Mucosa of stomach (tissue), 1 donor: ENCODE data around the gene TRPM4.
A peak's percentile ranks its signal among the peaks of the same experiment; 100 is the strongest.
"Not testable (repeated sequence)": the region's sequence is repeated elsewhere in the genome, so short reads cannot be mapped to it uniquely, and the experiment has no call there.

Experiments
- H3K27me3 ChIP-seq: one replicate; pipeline ENCODE4 v1.7.0; 2013; ENCODE audit warnings: mild to moderate bottlenecking, low read length; ENCODE audit not compliant: control insufficient read depth, insufficient read depth
- H3K36me3 ChIP-seq: one replicate; pipeline ENCODE4 v1.7.0; 2013; ENCODE audit warnings: low read length; ENCODE audit not compliant: control insufficient read depth, insufficient read depth
- H3K4me1 ChIP-seq: one replicate; pipeline ENCODE4 v1.7.0; 2013; ENCODE audit warnings: mild to moderate bottlenecking, low read length; ENCODE audit not compliant: control insufficient read depth, insufficient read depth
- H3K4me3 ChIP-seq: one replicate; pipeline ENCODE4 v1.7.0; 2013; ENCODE audit warnings: low read length
- H3K9ac ChIP-seq: one replicate; pipeline ENCODE4 v1.7.0; 2013; ENCODE audit warnings: mild to moderate bottlenecking, low read length, moderate library complexity
- H3K9me3 ChIP-seq: one replicate; pipeline ENCODE4 v1.7.0; 2013; ENCODE audit warnings: mild to moderate bottlenecking, low read length, moderate library complexity; ENCODE audit not compliant: control insufficient read depth
- donor health status: Pancreatic carcinoma.

TRPM4 gene

GRCh38 chr19:49146408-49146770, 11.2 kb upstream of the TRPM4 start:
- not testable (repeated sequence) for H3K9ac ChIP-seq, H3K36me3 ChIP-seq, H3K27me3 ChIP-seq, H3K9me3 ChIP-seq, H3K4me3 ChIP-seq
- peaks cover 31% of the 10 kb centered on the region for H3K4me1 ChIP-seq

GRCh38 chr19:49148044-49148682, 9.4 kb upstream of the TRPM4 start:
- H3K27me3 ChIP-seq: no peaks in the 10 kb centered on the region
- H3K4me3 ChIP-seq: no peak overlapping the region
- peaks cover 27% of the 10 kb centered on the region for H3K4me1 ChIP-seq
- H3K9ac ChIP-seq: no peak overlapping the region
- no peaks in the 10 kb centered on the region for H3K36me3 ChIP-seq
- no peaks in the 10 kb centered on the region for H3K9me3 ChIP-seq

GRCh38 chr19:49148784-49149651, 8.6 kb upstream of the TRPM4 start:
- H3K9ac ChIP-seq: peak overlapping the region; percentile 19
- no peaks in the 10 kb centered on the region for H3K27me3 ChIP-seq
- no peaks in the 10 kb centered on the region for H3K36me3 ChIP-seq
- H3K9me3 ChIP-seq: no peaks in the 10 kb centered on the region
- peaks cover 24% of the 10 kb centered on the region for H3K4me1 ChIP-seq
- H3K4me3 ChIP-seq: peak overlapping the region; percentile 20

GRCh38 chr19:49149652-49150105, 7.9 kb upstream of the TRPM4 start:
- no peaks in the 10 kb centered on the region for H3K9me3 ChIP-seq
- H3K36me3 ChIP-seq: no peaks in the 10 kb centered on the region
- peak overlapping the region; percentile 20 for H3K4me3 ChIP-seq
- H3K27me3 ChIP-seq: no peaks in the 10 kb centered on the region
- H3K4me1 ChIP-seq: peaks cover 24% of the 10 kb centered on the region
- H3K9ac ChIP-seq: peak overlapping the region; percentile 19

- Histone ChIP-seq H3K27me3 (no peaks in the 10 kb centered on the region), H3K9ac (peak overlapping the region; percentile 19), H3K9me3 (no peaks in the 10 kb centered on the region), H3K4me1 (peaks cover 24% of the 10 kb centered on the region), H3K36me3 (no peaks in the 10 kb centered on the region), H3K4me3 (peak overlapping the region; percentile 20)
These were observed 7.3 kb upstream of the TRPM4 start for GRCh38 chr19:49150106-49150943.

- H3K9ac ChIP-seq: peak overlapping the region; percentile 19
- H3K36me3 ChIP-seq: no peaks in the 10 kb centered on the region
- H3K4me1 ChIP-seq: peaks cover 24% of the 10 kb centered on the region
- no peaks in the 10 kb centered on the region for H3K9me3 ChIP-seq
- H3K4me3 ChIP-seq: no peak overlapping the region
- no peaks in the 10 kb centered on the region for H3K27me3 ChIP-seq
These were observed 6.7 kb upstream of the TRPM4 start for GRCh38 chr19:49150944-49151243.

- Histone ChIP-seq H3K4me1 (peaks cover 24% of the 10 kb centered on the region), H3K9ac (no peak overlapping the region), H3K4me3 (no peak overlapping the region), H3K9me3 (no peaks in the 10 kb centered on the region), H3K27me3 (no peaks in the 10 kb centered on the region), H3K36me3 (no peaks in the 10 kb centered on the region)
These were observed 6.1 kb upstream of the TRPM4 start for GRCh38 chr19:49151267-49152118.

GRCh38 chr19:49152119-49152550, 5.5 kb upstream of the TRPM4 start:
- no peaks in the 10 kb centered on the region for H3K9me3 ChIP-seq
- no peaks in the 10 kb centered on the region for H3K36me3 ChIP-seq
- no peak overlapping the region for H3K4me3 ChIP-seq
- H3K4me1 ChIP-seq: peaks cover 31% of the 10 kb centered on the region
- no peak overlapping the region for H3K9ac ChIP-seq
- no peaks in the 10 kb centered on the region for H3K27me3 ChIP-seq

- H3K4me1 ChIP-seq: peaks cover 31% of the 10 kb centered on the region
- no peaks in the 10 kb centered on the region for H3K27me3 ChIP-seq
- no peak overlapping the region for H3K4me3 ChIP-seq
These were observed 4.3 kb upstream of the TRPM4 start for GRCh38 chr19:49153167-49153809.

GRCh38 chr19:49154279-49154678, 3.3 kb upstream of the TRPM4 start:
- Histone ChIP-seq H3K9me3 (no peaks in the 10 kb centered on the region), H3K4me1 (peaks cover 27% of the 10 kb centered on the region), H3K36me3 (no peaks in the 10 kb centered on the region), H3K4me3 (no peak overlapping the region), H3K27me3 (no peaks in the 10 kb centered on the region), H3K9ac (no peak overlapping the region)

More at GRCh38 chr19:49153167-49153809, 4.3 kb upstream of the TRPM4 start:
- no peak overlapping the region for H3K9ac ChIP-seq
- no peaks in the 10 kb centered on the region for H3K36me3 ChIP-seq
- no peaks in the 10 kb centered on the region for H3K9me3 ChIP-seq
